H1 (cell line): ENCODE data around the gene PTTG1IP. TPM values are rescaled to one million over a fixed set of nuclear protein-coding genes. Genes with fewer than 3 reads are reported as not detected.

ENCODE experiments used
- CTCF ChIA-PET: fragments of 300-600 bp; sonication (Branson Sonifier 250); formaldehyde crosslinking; loops from one replicate; lab custom pipeline; 2021; ENCODE audit not compliant: partially characterized antibody; lab: Charles Lee
- POLR2A ChIA-PET: fragments of 300-600 bp; sonication (Branson Sonifier 250); formaldehyde crosslinking; loops from one replicate; lab custom pipeline; 2021; ENCODE audit warnings: inconsistent platforms; ENCODE audit not compliant: partially characterized antibody; lab: Charles Lee
- DNase-seq, 2 experiments: peaks; one replicate each; pipeline versions ENCODE4 v3.0.0 to v3.0.0-alpha.2; 2010 to 2022; ENCODE audit warnings: low spot score in 2 of 2, low read depth in 1 of 2, mixed read lengths in 1 of 2
- FAIRE-seq: peaks from 2 replicates; lab custom pipeline; 2011; peaks lifted over from hg19 to GRCh38; lab: Jason Lieb, UNC
- H2AFZ ChIP-seq: 2 replicates; pipeline ENCODE4 v1.8.1; 2012; ENCODE audit warnings: low read length, inconsistent platforms
- H2AK5ac ChIP-seq: 2 replicates; pipeline ENCODE4 v1.6.1; 2013; ENCODE audit warnings: low read depth, low read length
- H2BK120ac ChIP-seq: replicated peaks from 2 replicates; pipeline ENCODE3; 2013; ENCODE audit warnings: low read depth, low read length, inconsistent platforms
- H2BK12ac ChIP-seq: 2 replicates; pipeline ENCODE4 v1.6.1; 2013; ENCODE audit warnings: low read depth, low read length
- H2BK15ac ChIP-seq: 2 replicates; pipeline ENCODE4 v1.6.1; 2013; ENCODE audit warnings: low read length
- H2BK20ac ChIP-seq: 2 replicates; pipeline ENCODE4 v1.6.1; 2013; ENCODE audit warnings: low read length
- H2BK5ac ChIP-seq: 2 replicates; pipeline ENCODE4 v1.6.1; 2013; ENCODE audit warnings: low read depth, low read length
- H3K14ac ChIP-seq: 2 replicates; pipeline ENCODE4 v1.6.1; 2013; ENCODE audit warnings: inconsistent platforms; ENCODE audit not compliant: insufficient read length
- H3K18ac ChIP-seq: 2 replicates; pipeline ENCODE4 v1.6.1; 2013; ENCODE audit warnings: low read length; ENCODE audit errors: extremely low read depth
- H3K23ac ChIP-seq: 2 replicates; pipeline ENCODE4 v1.6.1; 2013; ENCODE audit warnings: inconsistent platforms; ENCODE audit not compliant: insufficient read length
- H3K23me2 ChIP-seq: 2 replicates; pipeline ENCODE4 v1.6.1; 2013; ENCODE audit warnings: low read depth, low read length
- H3K27ac ChIP-seq: 2 replicates; pipeline ENCODE4 v1.6.1; 2011; ENCODE audit warnings: low read depth, low read length, inconsistent platforms
- H3K27me3 ChIP-seq, 4 experiments: replicated peaks in 1 of 4; 1 replicate in 1 of 4; 2 replicates in 3 of 4; pipeline versions ENCODE4 v1.6.1 to v1.8.1; 2011 to 2013; ENCODE audit warnings: low read length in 3 of 4, mild to moderate bottlenecking in 3 of 4, inconsistent platforms in 2 of 4, mixed read lengths in 2 of 4, moderate library complexity in 1 of 4; ENCODE audit not compliant: control insufficient read depth in 3 of 4, insufficient read depth in 3 of 4; ENCODE audit errors: extremely low read depth in 1 of 4
- H3K36me3 ChIP-seq, 4 experiments: 2 replicates each; pipeline versions ENCODE4 v1.6.1 to v1.8.1; 2011 to 2013; ENCODE audit warnings: mild to moderate bottlenecking in 4 of 4, low read length in 3 of 4, moderate library complexity in 2 of 4, control low read depth in 1 of 4, inconsistent platforms in 1 of 4; ENCODE audit not compliant: insufficient read depth in 4 of 4, control insufficient read depth in 2 of 4
- H3K4ac ChIP-seq: replicated peaks from 2 replicates; pipeline ENCODE3; 2013; ENCODE audit warnings: low read length, low read depth, mixed read lengths, inconsistent platforms; ENCODE audit not compliant: insufficient read length
- H3K4me1 ChIP-seq, 4 experiments: replicated peaks in 1 of 4; 1 replicate in 1 of 4; 2 replicates in 3 of 4; pipeline versions ENCODE4 v1.6.1 to v1.8.1; 2011 to 2013; ENCODE audit warnings: low read length in 3 of 4, inconsistent platforms in 2 of 4, mixed read lengths in 1 of 4; ENCODE audit not compliant: insufficient read depth in 4 of 4, control insufficient read depth in 3 of 4
- H3K4me2 ChIP-seq, 2 experiments: 2 replicates each; pipeline versions ENCODE4 v1.6.1 to v1.8.1; 2011 to 2013; ENCODE audit warnings: low read depth in 2 of 2, low read length in 2 of 2, control low read depth in 1 of 2, inconsistent platforms in 1 of 2, mild to moderate bottlenecking in 1 of 2; ENCODE audit not compliant: insufficient read depth in 1 of 2
- H3K4me3 ChIP-seq, 4 experiments: fragments of 200-600, 300-600 bp in 1 of 4; sonication (generic), shearing (Covaris generic), sonication (Bioruptor Twin) in 1 of 4; 2 replicates each; pipeline versions ENCODE4 v1.5.1 to v1.8.1; 2011 to 2016; ENCODE audit warnings: low read length in 4 of 4, low read depth in 3 of 4, control low read depth in 2 of 4, inconsistent platforms in 2 of 4, mild to moderate bottlenecking in 2 of 4, mixed read lengths in 1 of 4, moderate library complexity in 1 of 4; ENCODE audit not compliant: insufficient read depth in 2 of 4; ENCODE audit errors: extremely low read depth in 1 of 4
- H3K56ac ChIP-seq: replicated peaks from 2 replicates; pipeline ENCODE3; 2013; ENCODE audit warnings: low read depth, mild to moderate bottlenecking, mixed read lengths, low read length, inconsistent platforms; ENCODE audit not compliant: insufficient read length
- H3K79me1 ChIP-seq: 2 replicates; pipeline ENCODE4 v1.6.1; 2013; ENCODE audit warnings: low read depth, low read length, control low read depth
- H3K79me2 ChIP-seq, 2 experiments: 2 replicates each; pipeline versions ENCODE4 v1.6.1 to v1.8.1; 2012 to 2013; ENCODE audit warnings: low read length in 2 of 2, mild to moderate bottlenecking in 2 of 2, inconsistent platforms in 1 of 2; ENCODE audit not compliant: insufficient read depth in 2 of 2, control insufficient read depth in 1 of 2
- H3K9ac ChIP-seq, 4 experiments: replicated peaks in 1 of 4; 1 replicate in 1 of 4; 2 replicates in 3 of 4; pipeline versions ENCODE4 v1.6.1 to v1.8.1; 2011 to 2013; ENCODE audit warnings: low read depth in 3 of 4, low read length in 3 of 4, control low read depth in 2 of 4, mild to moderate bottlenecking in 2 of 4, moderate library complexity in 2 of 4, inconsistent platforms in 1 of 4; ENCODE audit errors: extremely low read depth in 1 of 4
- H3K9me3 ChIP-seq, 2 experiments: 2 replicates each; pipeline versions ENCODE4 v1.6.1 to v1.8.1; 2012 to 2013; ENCODE audit warnings: mild to moderate bottlenecking in 2 of 2, moderate library complexity in 2 of 2, control low read depth in 1 of 2, inconsistent platforms in 1 of 2, low read depth in 1 of 2, low read length in 1 of 2, mixed read lengths in 1 of 2; ENCODE audit not compliant: insufficient read depth in 2 of 2
- H4K20me1 ChIP-seq, 2 experiments: replicated peaks in 1 of 2; 2 replicates each; pipeline versions ENCODE3 to v1.8.1; 2011 to 2013; ENCODE audit warnings: inconsistent platforms in 2 of 2, low read length in 2 of 2, mild to moderate bottlenecking in 1 of 2; ENCODE audit not compliant: insufficient read depth in 2 of 2, control insufficient read depth in 1 of 2
- H4K5ac ChIP-seq: 2 replicates; pipeline ENCODE4 v1.6.1; 2013; ENCODE audit warnings: low read length, low read depth, mixed read lengths, inconsistent platforms; ENCODE audit not compliant: insufficient read length
- H4K8ac ChIP-seq: 2 replicates; pipeline ENCODE4 v1.8.0; 2013; ENCODE audit warnings: mild to moderate bottlenecking, moderate library complexity, low read length, inconsistent platforms; ENCODE audit not compliant: insufficient read depth; ENCODE audit errors: extremely low read depth
- H4K91ac ChIP-seq: replicated peaks from 2 replicates; pipeline ENCODE3; 2013; ENCODE audit warnings: low read length, mixed read lengths, inconsistent platforms; ENCODE audit not compliant: insufficient read length
- CBX8 ChIP-seq: fragments of 300-800, 300-1000 bp; sonication (generic); IDR thresholded peaks from 2 replicates; pipeline ENCODE4 v1.7.1; 2016; ENCODE audit warnings: low read depth, low read length, borderline replicate concordance
- CREB1 ChIP-seq: IDR thresholded peaks from 2 replicates; pipeline ENCODE4 v1.6.1; 2012; ENCODE audit warnings: inconsistent platforms
- GTF2F1 ChIP-seq: IDR thresholded peaks from 2 replicates; pipeline ENCODE4 v1.6.1; 2012; ENCODE audit warnings: low read depth, low read length, improper control_type of control experiment, borderline replicate concordance
- HDAC6 ChIP-seq: IDR thresholded peaks from one replicate; pipeline ENCODE4 v1.7.1; 2012; ENCODE audit warnings: low read depth, mild to moderate bottlenecking, inconsistent platforms, low read length, moderate library complexity
- JUND ChIP-seq: IDR thresholded peaks from 2 replicates; pipeline ENCODE4 v1.6.1; 2011; ENCODE audit warnings: mild to moderate bottlenecking, improper control_type of control experiment, low read length
- KDM1A ChIP-seq: fragments of 200-600, 300-600 bp; sonication (generic); IDR thresholded peaks from 2 replicates; pipeline ENCODE4 v1.7.1; 2016; ENCODE audit warnings: mild to moderate bottlenecking, low read length, borderline replicate concordance
- KDM4A ChIP-seq: IDR thresholded peaks from one replicate; pipeline ENCODE4 v1.7.1; 2012; ENCODE audit warnings: low read depth, mild to moderate bottlenecking, moderate library complexity, low read length, inconsistent platforms; ENCODE audit not compliant: severe bottlenecking
- MAFK ChIP-seq: IDR thresholded peaks from 2 replicates; pipeline ENCODE4 v1.6.1; 2012; ENCODE audit warnings: low read depth, mild to moderate bottlenecking, improper control_type of control experiment, low read length
- PHF8 ChIP-seq: fragments of 200-600 bp; sonication (generic); conservative IDR thresholded peaks from 2 replicates; pipeline ENCODE4 v1.7.1; 2012; ENCODE audit warnings: low read depth, mild to moderate bottlenecking, inconsistent platforms, low read length, moderate library complexity
- POU5F1 ChIP-seq: IDR thresholded peaks from 2 replicates; pipeline ENCODE4 v1.6.1; 2011; ENCODE audit warnings: low read depth, mild to moderate bottlenecking, low read length, moderate library complexity
- RAD21 ChIP-seq, 2 experiments: IDR thresholded peaks in 1 of 2; conservative IDR thresholded peaks in 1 of 2; 2 replicates each; pipeline ENCODE4 v1.6.1; 2011; ENCODE audit warnings: low read depth in 2 of 2, low read length in 2 of 2, improper control_type of control experiment in 1 of 2, inconsistent platforms in 1 of 2, mild to moderate bottlenecking in 1 of 2, moderate library complexity in 1 of 2
- SP1 ChIP-seq: IDR thresholded peaks from 2 replicates; pipeline ENCODE4 v1.6.1; 2011; ENCODE audit warnings: low read depth, low read length
- ZNF274 ChIP-seq: IDR thresholded peaks from 2 replicates; pipeline ENCODE4 v1.7.0; 2012; ENCODE audit warnings: low read length, borderline replicate concordance; ENCODE audit errors: extremely low read depth
- WGBS, 2 experiments: shearing (Covaris generic) in 1 of 2; methylation state at CpG; one replicate each; pipeline versions ENCODE4 v1.1.6 to v1.1.7; 2013 to 2015; ENCODE audit warnings: low lambda C conversion rate in 2 of 2, mixed read lengths in 2 of 2, inconsistent platforms in 1 of 2, low coverage in 1 of 2, missing lambda C conversion rate in 1 of 2; ENCODE audit not compliant: insufficient replicate concordance in 2 of 2, insufficient coverage in 1 of 2, insufficient read length in 1 of 2; ENCODE audit errors: extremely low coverage in 1 of 2, missing lambda C conversion rate in 1 of 2; 5-methylcytosine and 5-hydroxymethylcytosine counted together
- polyA plus RNA-seq, 7 experiments: library from polyadenylated mRNA; depleted of rRNA in 3 of 7; stranded (reverse) in 5 of 7; unstranded in 2 of 7; fragments of >200 nt in 5 of 7; fragments of 200-250 nt in 2 of 7; gene quantifications; 1 replicate in 5 of 7; 2 replicates in 1 of 7; 4 replicates in 1 of 7; pipeline versions ENCODE4 v1.2.1 to v1.2.3, GENCODE V29; 2011 to 2013; ENCODE audit warnings: missing spikeins in 2 of 7, mixed read lengths in 2 of 7
- total RNA-seq: library from RNA; stranded (reverse); fragmentation: NEBNext Ultra II Directional; extraction: Animal tissue kit (Norgen Biotek cat#: 25700); gene quantifications from 2 replicates; pipeline ENCODE4 v1.2.1, GENCODE V29; 2021

The PTTG1IP gene
- total and polyA plus RNA-seq, 2 of the 8 experiments (the other 6 are each of a cell fraction or from before 2014, with no cell fraction given) = 90.8 to 130 TPM

DNA sequence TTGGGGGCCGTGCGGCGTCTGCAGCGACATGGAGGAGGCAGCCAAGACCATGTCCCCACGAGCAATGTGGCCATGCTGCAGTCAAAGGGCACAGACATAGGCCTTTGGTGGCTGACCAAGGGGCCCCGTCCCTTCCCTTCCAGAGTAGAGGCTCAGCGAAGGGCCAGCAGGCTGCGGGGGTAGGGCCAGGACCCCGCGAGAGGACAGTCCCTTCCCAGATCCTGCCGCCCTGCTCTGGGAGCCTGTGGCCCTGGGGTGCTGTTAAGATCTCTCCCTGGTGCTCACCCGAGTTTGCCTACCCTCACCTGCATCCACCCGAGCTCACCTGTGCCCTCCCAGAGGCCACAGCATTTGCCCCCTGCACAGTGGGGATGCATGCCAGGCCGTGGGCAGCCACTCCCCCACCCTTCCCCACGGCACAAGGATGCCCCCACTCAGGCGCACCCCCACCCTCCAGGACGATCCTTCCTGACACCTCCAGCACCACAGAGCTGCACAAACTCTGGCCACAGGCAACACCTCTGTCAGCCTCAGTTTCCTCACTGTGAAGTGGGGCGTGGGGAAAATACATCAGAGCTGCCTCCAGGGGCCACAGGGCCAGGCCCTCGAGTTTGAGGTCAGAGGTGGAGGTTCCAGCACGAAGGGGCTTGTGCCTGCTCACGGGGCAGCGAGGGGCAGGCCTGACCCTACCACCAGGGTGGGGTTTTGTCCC is 31.7 kb upstream of the PTTG1IP start:
- no peak overlapping the region for H2BK20ac ChIP-seq
- H2AFZ ChIP-seq = no peak overlapping the region
- no peak overlapping the region for H3K27ac ChIP-seq
- no peaks in the 10 kb centered on the region; a peak in 1 of 8 replicates for H3K36me3 ChIP-seq
- POLR2A ChIA-PET = no interaction called here
- H4K5ac ChIP-seq = no peak overlapping the region
- no peaks in the 10 kb centered on the region; a peak in 1 of 4 replicates for H3K9me3 ChIP-seq
- no peaks in the 10 kb centered on the region for H3K79me1 ChIP-seq
- H3K14ac ChIP-seq = no peak overlapping the region
- no peaks in the 10 kb centered on the region for H3K79me2 ChIP-seq
- H3K4ac ChIP-seq = no peak overlapping the region
- DNase-seq (no peak), FAIRE-seq (no peak)
- H3K23me2 ChIP-seq = peaks cover 6% of the 10 kb centered on the region; the same call in 1 of the 2 replicates
- H2BK120ac ChIP-seq = no peak overlapping the region
- no peak overlapping the region for H3K56ac ChIP-seq
- no peak overlapping the region for H2BK12ac ChIP-seq
- no peak overlapping the region for H2BK5ac ChIP-seq
- H4K91ac ChIP-seq = no peak overlapping the region
- H3K18ac ChIP-seq = no peak overlapping the region
- peaks cover 0 to 11% of the 10 kb centered on the region in 2 experiments for H4K20me1 ChIP-seq
- no peak overlapping the region for H2BK15ac ChIP-seq
- CTCF ChIA-PET = interaction anchor here (0.8 to 3.3 kb wide), 3 partner anchors 12 to 369 kb away, joined by 3 to 24 read pairs (median 4); no protein-coding TSS in a partner anchor
- H3K23ac ChIP-seq = no peak overlapping the region
- H3K4me3 ChIP-seq = no peak overlapping the region
- H4K8ac ChIP-seq = peak overlapping the region; percentile 57; the same call in 1 of the 2 replicates
- H3K4me2 ChIP-seq = no peak overlapping the region
- peaks cover 0 to 2% (median under 1%) of the 10 kb centered on the region in 4 experiments; a peak in 1 of 7 replicates for H3K27me3 ChIP-seq
- no peak overlapping the region for H2AK5ac ChIP-seq
- H3K9ac ChIP-seq = no peak overlapping the region
- 92% methylated on average over 19 of the region's 22 CpGs; no CpG with 5 or more reads in 1 of the 2 experiments for WGBS, 2 experiments
- peaks cover 0 to 10% (median 0%) of the 10 kb centered on the region in 4 experiments; a peak in 3 of 7 replicates for H3K4me1 ChIP-seq
- TF ChIP-seq HDAC6 = no peak
- TF ChIP-seq RAD21 (IDR thresholded peaks at IDR 0.05 in 1 of 2, conservative IDR thresholded peaks at IDR 0.05 in 1 of 2; ENCODE audit: low read depth in 2 of 2, low read length in 2 of 2) = no peak
- TF ChIP-seq KDM4A = no peak
- TF ChIP-seq SP1 = no peak
- TF ChIP-seq JUND = no peak
- TF ChIP-seq MAFK = no peak
- no peak for TF ChIP-seq ZNF274
- no peak for TF ChIP-seq POU5F1
- no peak for TF ChIP-seq KDM1A
- TF ChIP-seq PHF8 = no peak
- no peak for TF ChIP-seq CBX8
- TF ChIP-seq GTF2F1 = no peak
- TF ChIP-seq CREB1 = no peak
